ENCODE data around the gene MCM3. TPM values are rescaled to one million over a fixed set of nuclear protein-coding genes. Genes with fewer than 3 reads are reported as not detected.

The MCM3 gene
- total RNA-seq, 1 donor from 2014 or later: 21.6 TPM

- Histone ChIP-seq H3K36me3 (ENCODE audit: insufficient read depth, low read length) (no peaks in the 10 kb centered on the region), H3K4me1 (ENCODE audit: insufficient read depth, low read length) (no peaks in the 10 kb centered on the region), H3K4me2 (ENCODE audit: low read length) (no peak overlapping the region), H3K27ac (ENCODE audit: low read depth, low read length) (no peak overlapping the region), H3K9ac (ENCODE audit: low read length) (no peak overlapping the region), H3K9me3 (ENCODE audit: insufficient read depth, low read depth, low read length) (no peaks in the 10 kb centered on the region), H4K20me1 (ENCODE audit: insufficient read depth, low read length) (no peaks in the 10 kb centered on the region), H3K4me3 (ENCODE audit: insufficient read depth, low read depth, low read length) (no peak overlapping the region), H2AFZ (ENCODE audit: low read depth, low read length) (no peak overlapping the region), H3K79me2 (ENCODE audit: insufficient read depth, low read length) (no peaks in the 10 kb centered on the region), H3K27me3 (ENCODE audit: insufficient read depth, low read length) (no peaks in the 10 kb centered on the region)
- Mint-ChIP-seq H3K27me3 (ENCODE audit: low read depth, unreplicated experiment) (peaks cover 3% of the 10 kb centered on the region), H3K4me3 (ENCODE audit: unreplicated experiment) (no peak overlapping the region), H3K4me1 (ENCODE audit: low read depth, unreplicated experiment) (peaks cover 12% of the 10 kb centered on the region), H3K27ac (ENCODE audit: unreplicated experiment) (no peak overlapping the region), H3K36me3 (ENCODE audit: low read depth, unreplicated experiment) (no peaks in the 10 kb centered on the region), H3K9me3 (ENCODE audit: unreplicated experiment) (no peaks in the 10 kb centered on the region)
- DNase-seq (ENCODE audit: low read depth): no peak
- TF ChIP-seq CTCF (IDR thresholded peaks at IDR 0.05; ENCODE audit: insufficient read depth, low read depth, low read length): no peak
- no peak for TF ChIP-seq EZH2 (IDR thresholded peaks at IDR 0.05; ENCODE audit: insufficient read depth, low read length)
- no peak for FAIRE-seq
Measured at GRCh38 chr6:52306972-52307870, 22.7 kb upstream of the MCM3 start.

- Histone ChIP-seq H3K4me2 (ENCODE audit: low read length) (no peak overlapping the region), H4K20me1 (ENCODE audit: insufficient read depth, low read length) (no peaks in the 10 kb centered on the region), H3K79me2 (ENCODE audit: insufficient read depth, low read length) (no peaks in the 10 kb centered on the region), H2AFZ (ENCODE audit: low read depth, low read length) (no peak overlapping the region), H3K27ac (ENCODE audit: low read depth, low read length) (no peak overlapping the region), H3K27me3 (ENCODE audit: insufficient read depth, low read length) (no peaks in the 10 kb centered on the region), H3K9me3 (ENCODE audit: insufficient read depth, low read depth, low read length) (no peaks in the 10 kb centered on the region), H3K9ac (ENCODE audit: low read length) (no peak overlapping the region), H3K4me3 (ENCODE audit: insufficient read depth, low read depth, low read length) (no peak overlapping the region), H3K4me1 (ENCODE audit: insufficient read depth, low read length) (no peaks in the 10 kb centered on the region), H3K36me3 (ENCODE audit: insufficient read depth, low read length) (no peaks in the 10 kb centered on the region)
- Mint-ChIP-seq H3K4me3 (ENCODE audit: unreplicated experiment) (no peak overlapping the region), H3K27ac (ENCODE audit: unreplicated experiment) (no peak overlapping the region), H3K36me3 (ENCODE audit: low read depth, unreplicated experiment) (no peaks in the 10 kb centered on the region), H3K4me1 (ENCODE audit: low read depth, unreplicated experiment) (peaks cover 12% of the 10 kb centered on the region), H3K9me3 (ENCODE audit: unreplicated experiment) (peaks cover under 1% of the 10 kb centered on the region), H3K27me3 (ENCODE audit: low read depth, unreplicated experiment) (peaks cover 3% of the 10 kb centered on the region)
- FAIRE-seq: no peak
- DNase-seq (ENCODE audit: low read depth): no peak
- TF ChIP-seq EZH2 (IDR thresholded peaks at IDR 0.05; ENCODE audit: insufficient read depth, low read length): no peak
- TF ChIP-seq CTCF (IDR thresholded peaks at IDR 0.05; ENCODE audit: insufficient read depth, low read depth, low read length): no peak
Measured at GRCh38 chr6:52305948-52306767, 21.6 kb upstream of the MCM3 start.
